Erythroblast (primary cell): ENCODE data around the gene VAC14.

Experiments used
- GATA1 ChIP-seq: IDR thresholded peaks from 2 replicates; pipeline ENCODE4 v1.6.1; 2011; ENCODE audit warnings: low read depth, mild to moderate bottlenecking, control low read depth, low read length, moderate library complexity
- POLR2A ChIP-seq: IDR thresholded peaks from 2 replicates; pipeline ENCODE4 v1.6.1; 2011; ENCODE audit warnings: mild to moderate bottlenecking, low read length

DNA sequence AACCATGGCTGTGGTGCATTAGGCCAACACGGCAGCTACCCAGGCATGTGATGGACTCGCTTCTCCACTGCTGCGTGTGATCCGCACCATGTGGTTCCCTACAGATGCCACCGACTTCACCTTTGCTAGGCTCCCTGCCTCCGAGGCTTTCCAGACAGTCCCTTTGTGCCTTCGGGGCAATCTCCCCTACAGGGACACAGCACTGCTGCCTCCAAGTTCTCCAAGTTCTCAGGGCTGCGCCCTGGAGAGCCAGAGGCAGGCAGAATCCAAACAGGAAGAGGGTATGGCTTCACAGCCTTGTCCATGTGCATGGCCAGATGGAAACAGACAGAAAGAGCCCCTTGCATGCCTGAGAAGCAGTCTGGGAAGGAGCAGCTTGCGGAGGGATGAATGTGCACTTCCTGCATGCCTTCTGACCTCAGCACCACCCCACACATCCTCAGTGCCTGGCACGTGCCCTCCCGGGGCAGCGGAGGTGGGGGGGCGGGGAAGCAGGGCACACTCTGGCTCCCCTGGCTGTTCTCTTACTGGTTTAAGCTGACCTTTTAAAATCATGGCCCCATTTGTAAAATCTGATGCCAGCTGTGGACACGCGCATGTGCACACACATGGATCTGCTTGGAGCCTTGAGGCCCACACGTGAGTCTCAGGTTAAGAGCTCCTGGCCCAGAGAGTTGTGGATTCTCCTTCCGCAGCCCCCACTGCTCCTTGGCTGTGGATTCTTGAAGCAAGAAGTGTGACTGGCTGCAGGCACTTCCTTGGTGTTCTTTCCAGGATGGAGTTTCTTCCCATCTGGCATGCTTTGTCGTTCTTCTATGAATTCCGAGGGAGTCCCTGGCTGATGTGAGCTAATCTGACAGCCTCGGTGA is 59.8 kb downstream of the VAC14 start:
- TF ChIP-seq POLR2A, result no peak
- TF ChIP-seq GATA1, result no peak
